OCI-LY7 (cell line): Measurements from ENCODE around the gene GTF2H1. TPM values are rescaled to one million over a fixed set of nuclear protein-coding genes. Genes with fewer than 3 reads are reported as not detected.

ENCODE experiments used
- BruUV-seq: library from RNA; stranded (reverse); fragments of 400-500 nt; replicated peaks from 2 replicates; lab custom pipeline; 2021; lab: Mats Ljungman, UMichigan
- CTCF ChIA-PET: fragments of 300-600 bp; sonication (Branson Sonifier 250); formaldehyde crosslinking; loops from one replicate; lab custom pipeline; 2022; ENCODE audit warnings: antibody characterized with exemption; ENCODE audit not compliant: unreplicated experiment; lab: Charles Lee
- POLR2A ChIA-PET: fragments of 300-600 bp; sonication (Branson Sonifier 250); formaldehyde crosslinking; loops from one replicate; lab custom pipeline; 2022; ENCODE audit warnings: antibody characterized with exemption; lab: Charles Lee
- DNase-seq: peaks from one replicate; pipeline ENCODE4 v3.0.0-alpha.2; 2015; ENCODE audit warnings: low spot score
- H2AFZ ChIP-seq: fragments of 200-600 bp; sonication (generic), shearing (Covaris generic); 2 replicates; pipeline ENCODE4 v1.6.1; 2014; ENCODE audit warnings: mild to moderate bottlenecking, antibody characterized with exemption, low read length, moderate library complexity
- H3K27ac ChIP-seq: fragments of 200-600 bp; sonication (generic); 2 replicates; pipeline ENCODE4 v1.5.1; 2014; ENCODE audit warnings: mixed run types, low read depth, mild to moderate bottlenecking, moderate library complexity, low read length, inconsistent platforms; ENCODE audit not compliant: poor library complexity, severe bottlenecking
- H3K36me3 ChIP-seq: fragments of 200-600 bp; sonication (generic); 2 replicates; pipeline ENCODE4 v1.6.1; 2014; ENCODE audit warnings: mild to moderate bottlenecking, antibody characterized with exemption, low read length, moderate library complexity, mixed read lengths; ENCODE audit not compliant: insufficient read depth
- H3K4me1 ChIP-seq: fragments of 200-600 bp; sonication (generic); 2 replicates; pipeline ENCODE4 v1.5.1; 2014; ENCODE audit warnings: mild to moderate bottlenecking, low read length; ENCODE audit not compliant: insufficient read depth, poor library complexity, severe bottlenecking
- H3K4me2 ChIP-seq: fragments of 200-600 bp; sonication (generic); 2 replicates; pipeline ENCODE4 v1.6.1; 2014; ENCODE audit warnings: mild to moderate bottlenecking, low read length
- H3K4me3 ChIP-seq: fragments of 200-600 bp; sonication (generic); 2 replicates; pipeline ENCODE4 v1.5.1; 2014; ENCODE audit warnings: mild to moderate bottlenecking, low read depth, low read length; ENCODE audit not compliant: poor library complexity, severe bottlenecking
- H3K79me2 ChIP-seq: fragments of 200-600 bp; sonication (generic); 2 replicates; pipeline ENCODE4 v1.6.1; 2016; ENCODE audit warnings: low read depth, mild to moderate bottlenecking, low read length, moderate library complexity, mixed read lengths; ENCODE audit not compliant: insufficient read depth
- H3K9me2 ChIP-seq: fragments of 200-600 bp; sonication (generic); 2 replicates; pipeline ENCODE4 v1.6.1; 2016; ENCODE audit warnings: mild to moderate bottlenecking, low read length, mixed read lengths; ENCODE audit not compliant: insufficient read depth
- H3K9me3 ChIP-seq: fragments of 200-600 bp; sonication (generic); 2 replicates; pipeline ENCODE4 v1.6.1; 2014; ENCODE audit warnings: mild to moderate bottlenecking, mixed run types, low read length, mixed read lengths
- H4K20me1 ChIP-seq: fragments of 200-600 bp; sonication (generic); 2 replicates; pipeline ENCODE4 v1.6.1; 2014; ENCODE audit warnings: mild to moderate bottlenecking, antibody characterized with exemption, low read length, moderate library complexity, mixed read lengths; ENCODE audit not compliant: insufficient read depth
- CTCF ChIP-seq: fragments of 200-600 bp; sonication (generic); conservative IDR thresholded peaks from 2 replicates; pipeline ENCODE4 v1.5.1; 2014; ENCODE audit warnings: mild to moderate bottlenecking, antibody characterized with exemption, low read length, moderate library complexity, mixed read lengths
- EZH2phosphoT487 ChIP-seq: fragments of 200-600 bp; sonication (generic); IDR thresholded peaks from 2 replicates; pipeline ENCODE4 v1.6.1; 2018; ENCODE audit warnings: low read depth, borderline replicate concordance, mild to moderate bottlenecking, mixed run types, antibody characterized with exemption, low read length, moderate library complexity, mixed read lengths
- intact Hi-C: fragments of 100-400 bp; cut with micrococcal nuclease; formaldehyde crosslinking; loops from one replicate; pipeline ENCODE4 v1.10.0; 2022; ENCODE audit not compliant: unreplicated experiment
- total RNA-seq, 2 experiments: library from RNA; depleted of rRNA in 1 of 2; stranded (reverse); fragments of >200 nt in 1 of 2; shearing (Covaris generic) in 1 of 2; gene quantifications; 2 replicates each; pipeline ENCODE4 v1.2.3, GENCODE V29; 2014 to 2022

Gene GTF2H1
- total RNA-seq, 2 experiments from 2014 or later, result 48.0 to 62.1 TPM

GRCh38 chr11:18332891-18333290 is 10.5 kb downstream of the GTF2H1 start:
- H3K36me3 ChIP-seq, result peaks cover 93% of the 10 kb centered on the region
- DNase-seq, result no peak
- ChIA-PET POLR2A (no interaction called here), CTCF (no interaction called here)
- no peak overlapping the region for H3K4me2 ChIP-seq
- intact Hi-C loops, result no loop called here
- BruUV-seq, result no TSS peak
- no peaks in the 10 kb centered on the region for H3K9me3 ChIP-seq
- peaks cover 4% of the 10 kb centered on the region for H3K4me1 ChIP-seq
- H4K20me1 ChIP-seq, result 0 out of 2 replicates have a peak, but pooled peaks cover 7% of the 10 kb centered on the region
- no peak overlapping the region for H2AFZ ChIP-seq
- H3K4me3 ChIP-seq, result no peak overlapping the region
- TF ChIP-seq CTCF (no peak), EZH2phosphoT487 (no peak)
- peaks cover 47% of the 10 kb centered on the region; the same call in 1 of the 2 replicates for H3K79me2 ChIP-seq
- no peak overlapping the region for H3K27ac ChIP-seq
- no peaks in the 10 kb centered on the region for H3K9me2 ChIP-seq

GRCh38 chr11:18347471-18348125 is 25.2 kb downstream of the GTF2H1 start:
- no peak for TF ChIP-seq CTCF
- TF ChIP-seq EZH2phosphoT487, result no peak
- intact Hi-C loops, result no loop called here
- Histone ChIP-seq H3K9me3 (no peaks in the 10 kb centered on the region), H3K9me2 (no peaks in the 10 kb centered on the region), H3K36me3 (peaks cover 85% of the 10 kb centered on the region), H3K4me1 (no peaks in the 10 kb centered on the region), H3K27ac (no peak overlapping the region), H2AFZ (no peak overlapping the region), H4K20me1 (no peaks in the 10 kb centered on the region), H3K4me3 (no peak overlapping the region), H3K79me2 (no peaks in the 10 kb centered on the region), H3K4me2 (no peak overlapping the region)
- ChIA-PET POLR2A (no interaction called here), CTCF (interaction anchor here (0.5 kb wide), 1 partner anchor 207 kb away, joined by 4 read pairs; no protein-coding TSS in a partner anchor)
- BruUV-seq, result no TSS peak
- DNase-seq, result no peak

GRCh38 chr11:18352581-18352980 is 30.2 kb downstream of the GTF2H1 start:
- ChIA-PET CTCF (no interaction called here), POLR2A (interaction anchor here (1.0 to 1.7 kb wide), 2 partner anchors 13 to 31 kb away, joined by 3 to 4 read pairs; no protein-coding TSS in a partner anchor)
- H3K36me3 ChIP-seq, result peaks cover 79% of the 10 kb centered on the region
- no TSS peak for BruUV-seq
- H3K4me2 ChIP-seq, result no peak overlapping the region
- H3K79me2 ChIP-seq, result no peaks in the 10 kb centered on the region
- no peak overlapping the region for H3K4me3 ChIP-seq
- TF ChIP-seq CTCF, result no peak
- no peaks in the 10 kb centered on the region for H3K9me3 ChIP-seq
- H3K9me2 ChIP-seq, result no peaks in the 10 kb centered on the region
- no peak overlapping the region for H3K27ac ChIP-seq
- intact Hi-C loops, result no loop called here
- no peak for DNase-seq
- no peaks in the 10 kb centered on the region for H3K4me1 ChIP-seq
- H4K20me1 ChIP-seq, result no peaks in the 10 kb centered on the region
- no peak overlapping the region for H2AFZ ChIP-seq
